B cell (primary cell): ENCODE results near the gene EGLN1. TPM values are rescaled to one million over a fixed set of nuclear protein-coding genes. Genes with fewer than 3 reads are reported as not detected.

Experiments used
- ATAC-seq: fragments of 200-7000 bp; cut with Tn5 transposase; one replicate; pipeline ENCODE4 v1.10.0; 2021; ENCODE audit warnings: low read depth, mild to moderate bottlenecking, moderate number of reproducible peaks, moderate library complexity
- CTCF ChIA-PET: fragments of 350-600 bp; sonication (Branson Sonifier 250); formaldehyde crosslinking; loops from one replicate; lab custom pipeline; 2021; ENCODE audit warnings: antibody characterized with exemption, inconsistent platforms; lab: Charles Lee
- POLR2A ChIA-PET: fragments of 350-600 bp; sonication (Branson Sonifier 250); formaldehyde crosslinking; loops from one replicate; lab custom pipeline; 2021; ENCODE audit warnings: antibody characterized with exemption; lab: Charles Lee
- DNase-seq: peaks from one replicate; pipeline ENCODE4 v3.0.0; 2013
- H2AFZ ChIP-seq: 2 replicates; pipeline ENCODE4 v1.6.1; 2012; ENCODE audit warnings: mild to moderate bottlenecking, low read depth, low read length; ENCODE audit not compliant: insufficient read depth, poor library complexity, severe bottlenecking
- H3K27ac ChIP-seq, 2 donors: 1 replicate in 1 of 2; 2 replicates in 1 of 2; pipeline ENCODE4 v1.5.1; 2012 to 2013; ENCODE audit warnings: low read length in 2 of 2, mild to moderate bottlenecking in 2 of 2, moderate library complexity in 1 of 2
- H3K27me3 ChIP-seq, 4 experiments: fragments of 200-600 bp in 1 of 4; sonication (generic) in 1 of 4; replicated peaks in 1 of 4; 1 replicate in 2 of 4; 2 replicates in 2 of 4; pipeline versions ENCODE4 v1.6.1 to v1.7.0; 2013 to 2016; ENCODE audit warnings: low read length in 3 of 4, mild to moderate bottlenecking in 2 of 4, mixed read lengths in 1 of 4, moderate library complexity in 1 of 4; ENCODE audit not compliant: insufficient read depth in 4 of 4, control insufficient read depth in 3 of 4; ENCODE audit errors: control extremely low read depth in 1 of 4
- H3K36me3 ChIP-seq, 2 experiments: replicated peaks in 1 of 2; 1 replicate in 1 of 2; 2 replicates in 1 of 2; pipeline versions ENCODE4 v1.6.1 to v1.7.1; 2013; ENCODE audit warnings: low read length in 1 of 2; ENCODE audit not compliant: insufficient read depth in 2 of 2, control insufficient read depth in 1 of 2; ENCODE audit errors: control extremely low read depth in 1 of 2, extremely low read depth in 1 of 2
- H3K4me1 ChIP-seq, 2 donors: fragments of 200-600 bp in 1 of 2; sonication (generic) in 1 of 2; 1 replicate in 1 of 2; 2 replicates in 1 of 2; pipeline versions ENCODE4 v1.5.1 to v1.6.1; 2013 to 2017; ENCODE audit warnings: low read length in 2 of 2; ENCODE audit not compliant: control insufficient read depth in 2 of 2, insufficient read depth in 2 of 2
- H3K4me2 ChIP-seq: replicated peaks from 2 replicates; pipeline ENCODE3; 2012; ENCODE audit warnings: mild to moderate bottlenecking, low read depth, low read length; ENCODE audit not compliant: poor library complexity, severe bottlenecking
- H3K4me3 ChIP-seq, 5 experiments: fragments of 200-600 bp in 1 of 5; sonication (generic) in 1 of 5; 1 replicate in 3 of 5; 2 replicates in 2 of 5; pipeline versions ENCODE4 v1.5.1 to v1.7.0; 2011 to 2016; ENCODE audit warnings: low read length in 4 of 5, mild to moderate bottlenecking in 4 of 5, low read depth in 2 of 5, control low read depth in 1 of 5, moderate library complexity in 1 of 5; ENCODE audit not compliant: insufficient read depth in 1 of 5; ENCODE audit errors: control extremely low read depth in 1 of 5, extremely low read depth in 1 of 5
- H3K79me2 ChIP-seq: fragments of 200-600 bp; sonication (generic); one replicate; pipeline ENCODE4 v1.6.0; 2016; ENCODE audit warnings: low read length; ENCODE audit not compliant: control insufficient read depth, insufficient read depth
- H3K9ac ChIP-seq: fragments of 200-600 bp; sonication (generic); 2 replicates; pipeline ENCODE4 v1.6.1; 2017; ENCODE audit warnings: mild to moderate bottlenecking, low read length, moderate library complexity
- H3K9me3 ChIP-seq, 3 donors: one replicate each; pipeline versions ENCODE4 v1.6.1 to v1.7.1; 2013; ENCODE audit warnings: low read length in 2 of 3; ENCODE audit not compliant: control insufficient read depth in 2 of 3, insufficient read depth in 1 of 3; ENCODE audit errors: control extremely low read depth in 1 of 3
- H4K20me1 ChIP-seq: 2 replicates; pipeline ENCODE4 v1.6.0; 2012; ENCODE audit warnings: mild to moderate bottlenecking, low read length; ENCODE audit not compliant: insufficient read depth, control insufficient read depth, poor library complexity, severe bottlenecking
- H3K27ac Mint-ChIP-seq: one replicate; pipeline ENCODE4 v1.8.0; 2021; ENCODE audit warnings: mixed read lengths
- H3K27me3 Mint-ChIP-seq: one replicate; pipeline ENCODE4 v1.8.0; 2021; ENCODE audit warnings: mixed read lengths
- H3K4me1 Mint-ChIP-seq: one replicate; pipeline ENCODE4 v1.8.0; 2021; ENCODE audit warnings: mixed read lengths
- H3K4me3 Mint-ChIP-seq: one replicate; pipeline ENCODE4 v1.8.0; 2021; ENCODE audit warnings: mixed read lengths
- H3K9me3 Mint-ChIP-seq: one replicate; pipeline ENCODE4 v1.8.0; 2022; ENCODE audit warnings: mixed read lengths; ENCODE audit not compliant: insufficient read depth
- EZH2 ChIP-seq: IDR thresholded peaks from 2 replicates; pipeline ENCODE4 v1.6.1; 2012; ENCODE audit warnings: borderline replicate concordance, low read depth, mild to moderate bottlenecking, moderate library complexity, low read length; ENCODE audit not compliant: insufficient read depth, poor library complexity, severe bottlenecking
- WGBS: methylation state at CpG from one replicate; pipeline ENCODE4 v1.1.5; 2013; ENCODE audit warnings: missing lambda C conversion rate; ENCODE audit not compliant: insufficient coverage; 5-methylcytosine and 5-hydroxymethylcytosine counted together
- intact Hi-C: fragments of 100-400 bp; cut with micrococcal nuclease; formaldehyde crosslinking; loops from one replicate; pipeline ENCODE4 v1.10.0; 2022
- polyA plus RNA-seq: library from polyadenylated mRNA; depleted of rRNA; stranded (reverse); fragments of >200 nt; gene quantifications from 2 replicates; pipeline ENCODE4 v1.2.3, GENCODE V29; 2012
- total RNA-seq, 2 donors: library from RNA; stranded (reverse); fragments of 120-200 nt in 1 of 2; gene quantifications; 1 replicate in 1 of 2; 2 replicates in 1 of 2; pipeline versions ENCODE4 v1.2.3 to v1.2.4, GENCODE V29; 2013 to 2022
- TF ChIP-seq, protein P1 (sequence below): fragments of 200-600 bp; IDR thresholded peaks from one replicate; pipeline ENCODE4 v1.8.0; 2022; ENCODE audit warnings: antibody characterized with exemption, mild to moderate bottlenecking

EGLN1 gene
- total and polyA plus RNA-seq, 2 donors (not counting 1 experiment from before 2014, with no cell fraction given): 7.5 to 18.5 TPM

DNA sequence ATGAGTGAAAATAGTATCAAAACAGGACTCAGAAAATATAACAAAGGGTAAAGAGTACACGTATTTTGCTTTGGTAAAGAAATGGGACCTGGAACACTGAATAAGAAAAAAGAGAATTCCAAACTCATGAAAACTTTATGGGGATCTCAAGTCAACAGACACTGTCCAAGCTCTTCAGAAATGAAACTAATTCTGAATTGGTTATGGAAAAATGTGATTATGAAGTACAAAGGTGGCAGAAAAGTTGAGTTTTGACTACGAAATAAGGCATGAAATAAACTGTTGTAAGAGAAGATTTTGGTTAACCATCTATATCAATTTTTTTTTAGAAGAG, 8.4 kb downstream of the EGLN1 start:
- Mint-ChIP-seq H3K9me3 (no peaks in the 10 kb centered on the region), H3K27ac (no peak overlapping the region), H3K27me3 (no peaks in the 10 kb centered on the region), H3K4me1 (peaks cover 56% of the 10 kb centered on the region), H3K4me3 (no peak overlapping the region)
- Histone ChIP-seq H3K4me1 (peaks cover 28 to 30% of the 10 kb centered on the region in 2 donors), H3K9ac (no peak overlapping the region), H3K4me2 (no peak overlapping the region), H3K4me3 (no peak overlapping the region), H4K20me1 (peaks cover 76% of the 10 kb centered on the region), H3K27ac (no peak overlapping the region), H3K9me3 (no peaks in the 10 kb centered on the region), H3K36me3 (peaks cover 0 to 16% of the 10 kb centered on the region in 2 experiments), H3K27me3 (no peaks in the 10 kb centered on the region), H3K79me2 (peaks cover 98% of the 10 kb centered on the region), H2AFZ (no peak overlapping the region)
- DNase-seq (no peak), ATAC-seq (no peak)
- POLR2A ChIA-PET: no interaction called here
- intact Hi-C loops: no loop called here
- TF ChIP-seq EZH2: no peak
- TF ChIP-seq, protein P1, sequence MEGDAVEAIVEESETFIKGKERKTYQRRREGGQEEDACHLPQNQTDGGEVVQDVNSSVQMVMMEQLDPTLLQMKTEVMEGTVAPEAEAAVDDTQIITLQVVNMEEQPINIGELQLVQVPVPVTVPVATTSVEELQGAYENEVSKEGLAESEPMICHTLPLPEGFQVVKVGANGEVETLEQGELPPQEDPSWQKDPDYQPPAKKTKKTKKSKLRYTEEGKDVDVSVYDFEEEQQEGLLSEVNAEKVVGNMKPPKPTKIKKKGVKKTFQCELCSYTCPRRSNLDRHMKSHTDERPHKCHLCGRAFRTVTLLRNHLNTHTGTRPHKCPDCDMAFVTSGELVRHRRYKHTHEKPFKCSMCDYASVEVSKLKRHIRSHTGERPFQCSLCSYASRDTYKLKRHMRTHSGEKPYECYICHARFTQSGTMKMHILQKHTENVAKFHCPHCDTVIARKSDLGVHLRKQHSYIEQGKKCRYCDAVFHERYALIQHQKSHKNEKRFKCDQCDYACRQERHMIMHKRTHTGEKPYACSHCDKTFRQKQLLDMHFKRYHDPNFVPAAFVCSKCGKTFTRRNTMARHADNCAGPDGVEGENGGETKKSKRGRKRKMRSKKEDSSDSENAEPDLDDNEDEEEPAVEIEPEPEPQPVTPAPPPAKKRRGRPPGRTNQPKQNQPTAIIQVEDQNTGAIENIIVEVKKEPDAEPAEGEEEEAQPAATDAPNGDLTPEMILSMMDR: no peak
- no CpG with 5 or more reads among the region's 2 CpGs for WGBS
- CTCF ChIA-PET: no interaction called here

DNA sequence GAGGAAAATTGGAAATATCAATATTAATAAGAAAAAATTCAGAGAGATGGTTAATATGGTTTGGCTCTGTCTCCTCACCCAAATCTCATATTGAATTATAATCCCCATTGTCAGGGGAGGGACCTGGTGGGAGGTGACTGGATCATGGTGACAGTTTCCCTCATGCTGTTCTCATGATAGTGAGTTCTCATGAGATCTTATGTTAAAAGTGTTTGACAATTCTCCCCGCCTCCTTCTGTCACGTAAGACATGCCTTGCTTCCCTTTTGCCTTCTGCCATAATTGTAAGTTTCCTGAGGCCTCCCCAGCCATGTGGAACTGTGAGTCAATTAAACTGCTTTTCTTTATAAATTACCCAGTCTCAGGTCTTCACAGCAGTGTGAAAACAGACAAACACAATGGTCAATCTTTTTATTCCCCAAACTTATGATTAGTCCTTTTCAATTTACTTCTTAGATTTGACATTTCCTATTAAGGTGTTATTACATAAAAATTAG, 11.0 kb downstream of the EGLN1 start:
- no peak overlapping the region for H3K4me3 Mint-ChIP-seq
- Histone ChIP-seq H3K9me3 (no peaks in the 10 kb centered on the region), H3K79me2 (peaks cover 98% of the 10 kb centered on the region), H3K4me1 (peaks cover 5 to 13% of the 10 kb centered on the region in 2 donors), H3K9ac (no peak overlapping the region), H3K27me3 (no peaks in the 10 kb centered on the region), H3K4me2 (no peak overlapping the region), H3K36me3 (peaks cover 0 to 24% of the 10 kb centered on the region in 2 experiments), H4K20me1 (peaks cover 71% of the 10 kb centered on the region), H2AFZ (no peak overlapping the region), H3K27ac (no peak overlapping the region), H3K4me3 (no peak overlapping the region)
- no peaks in the 10 kb centered on the region for H3K27me3 Mint-ChIP-seq
- TF ChIP-seq EZH2: no peak
- TF ChIP-seq, protein P1: no peak
- WGBS: no CpG with 5 or more reads among the region's 2 CpGs
- DNase-seq (no peak), ATAC-seq (no peak)
- H3K9me3 Mint-ChIP-seq: no peaks in the 10 kb centered on the region
- ChIA-PET CTCF (interaction anchor here (1.5 kb wide), 1 partner anchor 9 kb away, joined by 4 read pairs; no protein-coding TSS in a partner anchor), POLR2A (no interaction called here)
- H3K27ac Mint-ChIP-seq: no peak overlapping the region
- intact Hi-C loops: no loop called here
- H3K4me1 Mint-ChIP-seq: peaks cover 40% of the 10 kb centered on the region
